ENCODE results near the gene VAMP8. TPM values are rescaled to one million over a fixed set of nuclear protein-coding genes. Genes with fewer than 3 reads are reported as not detected.

VAMP8 gene
- total RNA-seq, 1 experiment from 2014 or later = 52.0 TPM

DNA sequence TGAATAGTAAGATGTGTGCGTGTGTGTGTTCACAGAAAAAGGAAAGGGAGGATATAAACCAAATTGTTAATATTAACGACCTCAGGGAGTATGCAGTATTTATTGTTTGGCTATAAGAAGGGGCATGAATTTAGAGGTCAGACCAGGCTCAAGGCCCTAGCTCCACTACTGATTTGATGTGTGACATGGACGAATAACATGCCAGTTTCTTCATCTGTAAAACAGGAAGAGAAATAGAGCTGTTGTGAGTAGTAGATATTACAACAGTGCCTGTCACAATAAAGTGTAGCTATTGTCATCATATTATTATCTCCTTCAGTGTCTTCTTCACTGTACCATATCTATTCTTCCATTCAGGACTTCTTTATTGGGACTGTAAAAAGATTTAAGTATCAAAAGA is 42.5 kb upstream of the VAMP8 start:
- ATAC-seq = no peak
- peaks cover 15% of the 10 kb centered on the region for H3K4me1 Mint-ChIP-seq
- POLR2A ChIA-PET = interaction anchor here (1.0 kb wide), 1 partner anchor 11 kb away, joined by 3 read pairs; no protein-coding TSS in a partner anchor

DNA sequence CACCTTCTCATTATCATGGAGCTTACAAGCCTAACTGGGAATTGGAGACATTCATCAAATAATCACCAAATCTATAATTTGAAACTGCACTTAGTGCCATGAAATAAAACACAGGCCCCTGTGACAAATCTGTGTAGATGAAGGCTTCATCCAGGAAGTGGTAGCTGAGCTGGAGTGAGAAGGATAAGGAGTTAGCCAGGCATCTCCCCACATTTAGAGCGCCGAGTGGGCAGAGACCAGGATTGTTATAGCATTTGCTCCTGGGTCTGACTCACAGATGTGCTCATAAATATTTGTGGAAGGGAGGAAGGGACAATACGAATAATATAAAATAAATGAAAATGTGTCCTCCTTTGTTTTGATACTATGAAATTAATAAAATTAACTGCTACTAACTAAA is 40.9 kb upstream of the VAMP8 start:
- ChIA-PET POLR2A (interaction anchor here (3.2 to 5.7 kb wide), 2 partner anchors 24 to 123 kb away, joined by 19 to 36 read pairs; partner anchors contain the start of gene GGCX), CTCF (interaction anchor here (1.0 to 4.6 kb wide), 2 partner anchors 115 to 118 kb away, joined by 4 to 40 read pairs; partner anchors contain the start of gene SH2D6)
- Mint-ChIP-seq H3K36me3 (peaks cover 21% of the 10 kb centered on the region), H3K27me3 (ENCODE audit: low read depth) (no peaks in the 10 kb centered on the region), H3K9me3 (no peaks in the 10 kb centered on the region), H3K4me1 (peaks cover 28% of the 10 kb centered on the region), H3K27ac (peak overlapping the region; percentile 68; the same call in 1 of the 2 replicates), H3K4me3 (no peak overlapping the region)
- no peak for DNase-seq (ENCODE audit: low spot score)
- no peak for ATAC-seq
- TF ChIP-seq, protein P1, sequence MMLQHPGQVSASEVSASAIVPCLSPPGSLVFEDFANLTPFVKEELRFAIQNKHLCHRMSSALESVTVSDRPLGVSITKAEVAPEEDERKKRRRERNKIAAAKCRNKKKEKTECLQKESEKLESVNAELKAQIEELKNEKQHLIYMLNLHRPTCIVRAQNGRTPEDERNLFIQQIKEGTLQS (CRISPR knock-in tag; conservative IDR thresholded peaks at IDR 0.05) = no peak
- TF ChIP-seq NFE2L1 (CRISPR knock-in tag; IDR thresholded peaks at IDR 0.05) (no peak), FOXP1 (CRISPR knock-in tag; IDR thresholded peaks at IDR 0.05; ENCODE audit: borderline replicate concordance) (no peak), ESRRA (CRISPR knock-in tag; IDR thresholded peaks at IDR 0.05; ENCODE audit: borderline replicate concordance) (no peak), ZNF396 (CRISPR knock-in tag; IDR thresholded peaks at IDR 0.05; ENCODE audit: borderline replicate concordance) (no peak), ZNF263 (CRISPR knock-in tag; IDR thresholded peaks at IDR 0.05; ENCODE audit: low read depth) (no peak), CREB1 (CRISPR knock-in tag; IDR thresholded peaks at IDR 0.05) (no peak), TP53 (CRISPR knock-in tag; IDR thresholded peaks at IDR 0.05) (no peak), TCF7 (CRISPR knock-in tag; IDR thresholded peaks at IDR 0.05; ENCODE audit: low read depth) (no peak)
- TF ChIP-seq, protein P2, sequence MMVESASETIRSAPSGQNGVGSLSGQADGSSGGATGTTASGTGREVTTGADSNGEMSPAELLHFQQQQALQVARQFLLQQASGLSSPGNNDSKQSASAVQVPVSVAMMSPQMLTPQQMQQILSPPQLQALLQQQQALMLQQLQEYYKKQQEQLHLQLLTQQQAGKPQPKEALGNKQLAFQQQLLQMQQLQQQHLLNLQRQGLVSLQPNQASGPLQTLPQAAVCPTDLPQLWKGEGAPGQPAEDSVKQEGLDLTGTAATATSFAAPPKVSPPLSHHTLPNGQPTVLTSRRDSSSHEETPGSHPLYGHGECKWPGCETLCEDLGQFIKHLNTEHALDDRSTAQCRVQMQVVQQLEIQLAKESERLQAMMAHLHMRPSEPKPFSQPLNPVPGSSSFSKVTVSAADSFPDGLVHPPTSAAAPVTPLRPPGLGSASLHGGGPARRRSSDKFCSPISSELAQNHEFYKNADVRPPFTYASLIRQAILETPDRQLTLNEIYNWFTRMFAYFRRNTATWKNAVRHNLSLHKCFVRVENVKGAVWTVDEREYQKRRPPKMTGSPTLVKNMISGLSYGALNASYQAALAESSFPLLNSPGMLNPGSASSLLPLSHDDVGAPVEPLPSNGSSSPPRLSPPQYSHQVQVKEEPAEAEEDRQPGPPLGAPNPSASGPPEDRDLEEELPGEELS (CRISPR knock-in tag; IDR thresholded peaks at IDR 0.05) = no peak
- TF ChIP-seq, protein P3, sequence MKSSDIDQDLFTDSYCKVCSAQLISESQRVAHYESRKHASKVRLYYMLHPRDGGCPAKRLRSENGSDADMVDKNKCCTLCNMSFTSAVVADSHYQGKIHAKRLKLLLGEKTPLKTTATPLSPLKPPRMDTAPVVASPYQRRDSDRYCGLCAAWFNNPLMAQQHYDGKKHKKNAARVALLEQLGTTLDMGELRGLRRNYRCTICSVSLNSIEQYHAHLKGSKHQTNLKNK (CRISPR knock-in tag; IDR thresholded peaks at IDR 0.05) = no peak
- TF ChIP-seq, protein P4, sequence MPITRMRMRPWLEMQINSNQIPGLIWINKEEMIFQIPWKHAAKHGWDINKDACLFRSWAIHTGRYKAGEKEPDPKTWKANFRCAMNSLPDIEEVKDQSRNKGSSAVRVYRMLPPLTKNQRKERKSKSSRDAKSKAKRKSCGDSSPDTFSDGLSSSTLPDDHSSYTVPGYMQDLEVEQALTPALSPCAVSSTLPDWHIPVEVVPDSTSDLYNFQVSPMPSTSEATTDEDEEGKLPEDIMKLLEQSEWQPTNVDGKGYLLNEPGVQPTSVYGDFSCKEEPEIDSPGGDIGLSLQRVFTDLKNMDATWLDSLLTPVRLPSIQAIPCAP (CRISPR knock-in tag; IDR thresholded peaks at IDR 0.05) = no peak
- TF ChIP-seq, protein P5, sequence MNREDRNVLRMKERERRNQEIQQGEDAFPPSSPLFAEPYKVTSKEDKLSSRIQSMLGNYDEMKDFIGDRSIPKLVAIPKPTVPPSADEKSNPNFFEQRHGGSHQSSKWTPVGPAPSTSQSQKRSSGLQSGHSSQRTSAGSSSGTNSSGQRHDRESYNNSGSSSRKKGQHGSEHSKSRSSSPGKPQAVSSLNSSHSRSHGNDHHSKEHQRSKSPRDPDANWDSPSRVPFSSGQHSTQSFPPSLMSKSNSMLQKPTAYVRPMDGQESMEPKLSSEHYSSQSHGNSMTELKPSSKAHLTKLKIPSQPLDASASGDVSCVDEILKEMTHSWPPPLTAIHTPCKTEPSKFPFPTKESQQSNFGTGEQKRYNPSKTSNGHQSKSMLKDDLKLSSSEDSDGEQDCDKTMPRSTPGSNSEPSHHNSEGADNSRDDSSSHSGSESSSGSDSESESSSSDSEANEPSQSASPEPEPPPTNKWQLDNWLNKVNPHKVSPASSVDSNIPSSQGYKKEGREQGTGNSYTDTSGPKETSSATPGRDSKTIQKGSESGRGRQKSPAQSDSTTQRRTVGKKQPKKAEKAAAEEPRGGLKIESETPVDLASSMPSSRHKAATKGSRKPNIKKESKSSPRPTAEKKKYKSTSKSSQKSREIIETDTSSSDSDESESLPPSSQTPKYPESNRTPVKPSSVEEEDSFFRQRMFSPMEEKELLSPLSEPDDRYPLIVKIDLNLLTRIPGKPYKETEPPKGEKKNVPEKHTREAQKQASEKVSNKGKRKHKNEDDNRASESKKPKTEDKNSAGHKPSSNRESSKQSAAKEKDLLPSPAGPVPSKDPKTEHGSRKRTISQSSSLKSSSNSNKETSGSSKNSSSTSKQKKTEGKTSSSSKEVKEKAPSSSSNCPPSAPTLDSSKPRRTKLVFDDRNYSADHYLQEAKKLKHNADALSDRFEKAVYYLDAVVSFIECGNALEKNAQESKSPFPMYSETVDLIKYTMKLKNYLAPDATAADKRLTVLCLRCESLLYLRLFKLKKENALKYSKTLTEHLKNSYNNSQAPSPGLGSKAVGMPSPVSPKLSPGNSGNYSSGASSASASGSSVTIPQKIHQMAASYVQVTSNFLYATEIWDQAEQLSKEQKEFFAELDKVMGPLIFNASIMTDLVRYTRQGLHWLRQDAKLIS (CRISPR knock-in tag; IDR thresholded peaks at IDR 0.05; ENCODE audit: borderline replicate concordance) = no peak
- TF ChIP-seq, protein P6, sequence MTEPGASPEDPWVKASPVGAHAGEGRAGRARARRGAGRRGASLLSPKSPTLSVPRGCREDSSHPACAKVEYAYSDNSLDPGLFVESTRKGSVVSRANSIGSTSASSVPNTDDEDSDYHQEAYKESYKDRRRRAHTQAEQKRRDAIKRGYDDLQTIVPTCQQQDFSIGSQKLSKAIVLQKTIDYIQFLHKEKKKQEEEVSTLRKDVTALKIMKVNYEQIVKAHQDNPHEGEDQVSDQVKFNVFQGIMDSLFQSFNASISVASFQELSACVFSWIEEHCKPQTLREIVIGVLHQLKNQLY (CRISPR knock-in tag; IDR thresholded peaks at IDR 0.05) = no peak

More for the DNA sequence above, 42.5 kb upstream of the VAMP8 start:
- CTCF ChIA-PET = interaction anchor here (1.0 to 1.4 kb wide), 2 partner anchors 17 to 97 kb away, joined by 3 read pairs; no protein-coding TSS in a partner anchor
- no peaks in the 10 kb centered on the region; the same call in 1 of the 2 replicates for H3K27me3 Mint-ChIP-seq (ENCODE audit: low read depth)
- TF ChIP-seq, protein P7, sequence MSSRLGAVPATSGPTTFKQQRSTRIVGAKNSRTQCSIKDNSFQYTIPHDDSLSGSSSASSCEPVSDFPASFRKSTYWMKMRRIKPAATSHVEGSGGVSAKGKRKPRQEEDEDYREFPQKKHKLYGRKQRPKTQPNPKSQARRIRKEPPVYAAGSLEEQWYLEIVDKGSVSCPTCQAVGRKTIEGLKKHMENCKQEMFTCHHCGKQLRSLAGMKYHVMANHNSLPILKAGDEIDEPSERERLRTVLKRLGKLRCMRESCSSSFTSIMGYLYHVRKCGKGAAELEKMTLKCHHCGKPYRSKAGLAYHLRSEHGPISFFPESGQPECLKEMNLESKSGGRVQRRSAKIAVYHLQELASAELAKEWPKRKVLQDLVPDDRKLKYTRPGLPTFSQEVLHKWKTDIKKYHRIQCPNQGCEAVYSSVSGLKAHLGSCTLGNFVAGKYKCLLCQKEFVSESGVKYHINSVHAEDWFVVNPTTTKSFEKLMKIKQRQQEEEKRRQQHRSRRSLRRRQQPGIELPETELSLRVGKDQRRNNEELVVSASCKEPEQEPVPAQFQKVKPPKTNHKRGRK (CRISPR knock-in tag; IDR thresholded peaks at IDR 0.05; ENCODE audit: borderline replicate concordance) = no peak
- TF ChIP-seq NFYB (CRISPR knock-in tag; conservative IDR thresholded peaks at IDR 0.05; ENCODE audit: low read depth) (no peak), OVOL2 (CRISPR knock-in tag; IDR thresholded peaks at IDR 0.05; ENCODE audit: borderline replicate concordance) (no peak), ZNF121 (CRISPR knock-in tag; IDR thresholded peaks at IDR 0.05) (no peak), SP1 (CRISPR knock-in tag; conservative IDR thresholded peaks at IDR 0.05) (no peak), NFE2L1 (CRISPR knock-in tag; IDR thresholded peaks at IDR 0.05) (no peak), RELA (CRISPR knock-in tag; IDR thresholded peaks at IDR 0.05; ENCODE audit: borderline replicate concordance) (no peak)
- TF ChIP-seq, protein P5 (CRISPR knock-in tag; IDR thresholded peaks at IDR 0.05; ENCODE audit: borderline replicate concordance) = no peak
- no peak overlapping the region for H3K27ac Mint-ChIP-seq
- H3K9me3 Mint-ChIP-seq = peaks cover 4% of the 10 kb centered on the region
- no peak overlapping the region for H3K4me3 Mint-ChIP-seq
- peaks cover 5% of the 10 kb centered on the region for H3K36me3 Mint-ChIP-seq
- no peak for DNase-seq (ENCODE audit: low spot score)
